Esophagus (tissue), 2 donors: ENCODE data around the gene VARS1. TPM values are rescaled to one million over a fixed set of nuclear protein-coding genes. Genes with fewer than 3 reads are reported as not detected.
A peak's percentile ranks its signal among the peaks of the same experiment; 100 is the strongest.
"Not testable (repeated sequence)": the region's sequence is repeated elsewhere in the genome, so short reads cannot be mapped to it uniquely, and the experiment has no call there.

Experiments
- H3K27ac ChIP-seq, 2 donors: one replicate each; pipeline ENCODE4 v1.5.1; 2013; ENCODE audit warnings: low read depth in 2 of 2, mild to moderate bottlenecking in 2 of 2, inconsistent platforms in 1 of 2, low read length in 1 of 2, moderate library complexity in 1 of 2
- H3K27me3 ChIP-seq, 2 donors: one replicate each; pipeline ENCODE4 v1.6.1; 2013; ENCODE audit warnings: low read length in 2 of 2, control low read depth in 1 of 2, mild to moderate bottlenecking in 1 of 2; ENCODE audit not compliant: insufficient read depth in 2 of 2, control insufficient read depth in 1 of 2
- H3K36me3 ChIP-seq, 2 donors: one replicate each; pipeline ENCODE4 v1.6.1; 2013; ENCODE audit warnings: low read length in 1 of 2; ENCODE audit not compliant: control insufficient read depth in 2 of 2, insufficient read depth in 2 of 2
- H3K4me1 ChIP-seq, 2 donors: one replicate each; pipeline ENCODE4 v1.6.1; 2013; ENCODE audit warnings: low read length in 1 of 2; ENCODE audit not compliant: control insufficient read depth in 2 of 2, insufficient read depth in 2 of 2
- H3K4me3 ChIP-seq, 2 donors: one replicate each; pipeline ENCODE4 v1.5.1; 2013; ENCODE audit warnings: low read length in 2 of 2, mild to moderate bottlenecking in 2 of 2, low read depth in 1 of 2, moderate library complexity in 1 of 2
- H3K9me3 ChIP-seq, 2 donors: one replicate each; pipeline ENCODE4 v1.6.1; 2013; ENCODE audit warnings: mild to moderate bottlenecking in 2 of 2, low read depth in 1 of 2, low read length in 1 of 2, moderate library complexity in 1 of 2; ENCODE audit not compliant: control insufficient read depth in 2 of 2, insufficient read depth in 1 of 2
- WGBS, 2 donors: extraction: QIAGEN DNeasy Blood & Tissue Kit; methylation state at CpG; one replicate each; pipeline ENCODE4 v1.1.7; 2013; 5-methylcytosine and 5-hydroxymethylcytosine counted together
- polyA plus RNA-seq, 2 donors: library from polyadenylated mRNA; stranded (reverse); fragments of 200-250 nt; gene quantifications; one replicate each; pipeline ENCODE4 v1.2.3, GENCODE V29; 2013
- donor health status: healthy with polysubstance abuse.
- donor health status: Bipolar disorder and iron deficiency.

Gene VARS1
- polyA plus RNA-seq, 2 donors: 35.7 to 37.3 TPM

GRCh38 chr6:31813465-31813849, 17.9 kb upstream of the VARS1 start:
- peak overlapping the region; percentile 80 to 99 for H3K27ac ChIP-seq
- H3K36me3 ChIP-seq: no peaks in the 10 kb centered on the region
- H3K4me3 ChIP-seq: no peak overlapping the region
- WGBS, 2 donors: 92% methylated on average over 7 of the region's 7 CpGs
- H3K4me1 ChIP-seq: peaks cover 0 to 3% of the 10 kb centered on the region in 2 donors
- H3K27me3 ChIP-seq: no peaks in the 10 kb centered on the region
- no peaks in the 10 kb centered on the region for H3K9me3 ChIP-seq

- peaks cover 0 to 3% of the 10 kb centered on the region in 2 donors for H3K4me1 ChIP-seq
- no peak overlapping the region for H3K27ac ChIP-seq
- H3K4me3 ChIP-seq: no peak overlapping the region
- 91 to 92% methylated on average over 12 of the region's 12 CpGs for WGBS, 2 donors
- no peaks in the 10 kb centered on the region for H3K27me3 ChIP-seq
- H3K36me3 ChIP-seq: no peaks in the 10 kb centered on the region
- no peaks in the 10 kb centered on the region for H3K9me3 ChIP-seq
Observed at GRCh38 chr6:31811645-31812044, 16.1 kb upstream of the VARS1 start.

- not testable (repeated sequence) for H3K36me3 ChIP-seq, H3K4me3 ChIP-seq, H3K4me1 ChIP-seq, H3K9me3 ChIP-seq, H3K27me3 ChIP-seq, H3K27ac ChIP-seq
- WGBS, 2 donors: 91 to 93% methylated on average over 10 of the region's 10 CpGs
Observed at GRCh38 chr6:31808599-31808998, 13.0 kb upstream of the VARS1 start.

GRCh38 chr6:31806470-31807272, 11.1 kb upstream of the VARS1 start, which contains the start of gene LSM2:
Gene LSM2 (minus strand): TSS chr6:31806966. CDS start chr6:31806757, 209 bp downstream.
- H3K4me3 ChIP-seq: peak within 1 kb of the TSS; percentile 60 to 69
- H3K9me3 ChIP-seq: no peaks in the 10 kb centered on the region
- no peaks in the 10 kb centered on the region for H3K36me3 ChIP-seq
- H3K27ac ChIP-seq: peak within 1 kb of the TSS; percentile 94 to 97
- no peaks in the 10 kb centered on the region for H3K27me3 ChIP-seq
- H3K4me1 ChIP-seq: peaks cover 0 to 2% of the 10 kb centered on the region in 2 donors
- WGBS, 2 donors: 0 to 1% methylated on average over 49 to 51 of the region's 51 CpGs

GRCh38 chr6:31805939-31806469, 10.5 kb upstream of the VARS1 start:
- Histone ChIP-seq H3K36me3 (no peaks in the 10 kb centered on the region), H3K4me1 (peaks cover 0 to 2% of the 10 kb centered on the region in 2 donors), H3K9me3 (no peaks in the 10 kb centered on the region), H3K27ac (peak overlapping the region; percentile 94 to 97), H3K4me3 (peak overlapping the region; percentile 60 to 69), H3K27me3 (no peaks in the 10 kb centered on the region)
- WGBS, 2 donors: 6 to 10% methylated on average over 7 of the region's 7 CpGs

- not testable (repeated sequence) for H3K27me3 ChIP-seq, H3K4me3 ChIP-seq, H3K4me1 ChIP-seq, H3K36me3 ChIP-seq, H3K9me3 ChIP-seq, H3K27ac ChIP-seq
- 94 to 95% methylated on average over 8 of the region's 8 CpGs for WGBS, 2 donors
Observed at GRCh38 chr6:31801031-31801927, 5.7 kb upstream of the VARS1 start.

GRCh38 chr6:31799781-31800180, 4.2 kb upstream of the VARS1 start:
- Histone ChIP-seq H3K36me3 (no peaks in the 10 kb centered on the region), H3K4me1 (no peaks in the 10 kb centered on the region), H3K9me3 (no peaks in the 10 kb centered on the region), H3K27me3 (no peaks in the 10 kb centered on the region), H3K27ac (no peak overlapping the region), H3K4me3 (no peak overlapping the region)
- 81 to 84% methylated on average over 12 of the region's 12 CpGs for WGBS, 2 donors

- no peaks in the 10 kb centered on the region for H3K36me3 ChIP-seq
- H3K4me3 ChIP-seq: no peak overlapping the region
- no peaks in the 10 kb centered on the region for H3K27me3 ChIP-seq
- H3K27ac ChIP-seq: peak overlapping the region; percentile 33 to 41
- no peaks in the 10 kb centered on the region for H3K4me1 ChIP-seq
- no peaks in the 10 kb centered on the region for H3K9me3 ChIP-seq
- 50 to 59% methylated on average over 5 of the region's 5 CpGs for WGBS, 2 donors
Observed at GRCh38 chr6:31797588-31797987, 2.0 kb upstream of the VARS1 start.

- H3K4me3 ChIP-seq: no peak overlapping the region
- H3K36me3 ChIP-seq: peaks cover 0 to under 1% of the 10 kb centered on the region in 2 donors
- H3K4me1 ChIP-seq: no peaks in the 10 kb centered on the region
- no peaks in the 10 kb centered on the region for H3K9me3 ChIP-seq
- H3K27me3 ChIP-seq: no peaks in the 10 kb centered on the region
- peak overlapping the region; percentile 14 to 41 for H3K27ac ChIP-seq
- WGBS, 2 donors: 57 to 61% methylated on average over 2 of the region's 2 CpGs
Observed at GRCh38 chr6:31796993-31797385, 1.4 kb upstream of the VARS1 start.
